Measurements from ENCODE around the gene SHROOM2. TPM values are rescaled to one million over a fixed set of nuclear protein-coding genes. Genes with fewer than 3 reads are reported as not detected.
A peak's percentile ranks its signal among the peaks of the same experiment; 100 is the strongest.

SHROOM2 gene
- total RNA-seq, 1 experiment from 2014 or later: 13.9 TPM

- Histone ChIP-seq H3K4ac (ENCODE audit: low read depth, low read length) (no peak overlapping the region), H3K23ac (ENCODE audit: insufficient read length, low read depth, low read length) (no peak overlapping the region)
- TF ChIP-seq CTCF (conservative IDR thresholded peaks at IDR 0.05): no peak
Observed at GRCh38 chrX:9878146-9878820, 92.1 kb downstream of the SHROOM2 start.

More at GRCh38 chrX:9878146-9878820, 92.1 kb downstream of the SHROOM2 start:
- Histone ChIP-seq H4K8ac (replicated peaks; ENCODE audit: insufficient read length, low read depth, low read length) (no peak overlapping the region), H3K27ac (ENCODE audit: insufficient read length, low read depth, low read length) (no peak overlapping the region), H4K20me1 (ENCODE audit: control insufficient read depth, insufficient read depth, insufficient read length) (no peaks in the 10 kb centered on the region), H2BK12ac (ENCODE audit: insufficient read length, low read depth, low read length) (no peak overlapping the region), H2BK5ac (ENCODE audit: insufficient read length, low read length) (no peak overlapping the region), H3K23me2 (ENCODE audit: insufficient read length, low read depth, low read length, poor library complexity, severe bottlenecking) (no peaks in the 10 kb centered on the region), H3T11ph (ENCODE audit: low read length) (no peak overlapping the region), H3K9me3 (ENCODE audit: control insufficient read depth, low read depth, low read length) (no peaks in the 10 kb centered on the region), H3K4me1 (ENCODE audit: insufficient read depth, low read length) (no peaks in the 10 kb centered on the region), H3K14ac (ENCODE audit: insufficient read depth, low read length) (no peak overlapping the region), H3K9ac (ENCODE audit: extremely low read depth, insufficient read length, low read length) (no peak overlapping the region), H2AK5ac (ENCODE audit: insufficient read length, low read length) (no peak overlapping the region), H3K56ac (ENCODE audit: insufficient read length, low read depth, low read length) (no peak overlapping the region), H3K79me2 (ENCODE audit: insufficient read depth, low read length) (no peaks in the 10 kb centered on the region; the same call in 1 of the 2 replicates), H2BK120ac (ENCODE audit: low read depth, low read length, poor library complexity, severe bottlenecking) (no peak overlapping the region), H3K79me1 (ENCODE audit: insufficient read depth, low read depth, low read length, poor library complexity, severe bottlenecking) (no peaks in the 10 kb centered on the region), H3K27me3 (ENCODE audit: insufficient read depth, low read length) (no peaks in the 10 kb centered on the region), H2BK15ac (ENCODE audit: low read depth, low read length) (no peak overlapping the region), H3K18ac (ENCODE audit: insufficient read length, low read depth, low read length) (no peak overlapping the region), H2BK20ac (ENCODE audit: low read depth, low read length, poor library complexity, severe bottlenecking) (no peak overlapping the region), H4K5ac (ENCODE audit: insufficient read length, low read depth, low read length) (no peak overlapping the region), H4K91ac (ENCODE audit: insufficient read length, low read depth, low read length) (no peak overlapping the region), H3K4me2 (ENCODE audit: insufficient read depth, insufficient read length, low read length) (no peak overlapping the region), H2AFZ (ENCODE audit: low read length) (no peak overlapping the region)
- Mint-ChIP-seq H3K9me3 (peaks cover 16 to 39% of the 10 kb centered on the region in 2 experiments), H3K4me1 (peaks cover 17 to 43% of the 10 kb centered on the region in 2 experiments), H3K4me3 (no peak overlapping the region), H3K27ac (peak overlapping the region in 1 of 3 experiments; percentile 39; a peak in 1 of 7 replicates), H3K36me3 (ENCODE audit: insufficient read depth in 1 of 3, low read depth in 3 of 3) (peaks cover 10 to 16% (median 13%) of the 10 kb centered on the region in 3 experiments), H3K27me3 (ENCODE audit: low read depth) (no peaks in the 10 kb centered on the region; the same call in 1 of the 2 replicates)
- WGBS (ENCODE audit: extremely low coverage, insufficient read length, low lambda C conversion rate): no CpG with 5 or more reads among the region's 12 CpGs
- no peak for DNase-seq
